H9 (cell line): Measurements from ENCODE around the gene PSPN. TPM values are rescaled to one million over a fixed set of nuclear protein-coding genes. Genes with fewer than 3 reads are reported as not detected.

Experiments
- DNase-seq: peaks from one replicate; pipeline ENCODE4 v3.0.0-alpha.2; 2017
- H2AFZ ChIP-seq: one replicate; pipeline ENCODE4 v1.6.1; 2013; ENCODE audit warnings: mild to moderate bottlenecking, low read length, control low read depth, moderate library complexity
- H2AK5ac ChIP-seq: 2 replicates; pipeline ENCODE4 v1.6.1; 2013; ENCODE audit warnings: low read length, control low read depth, mixed read lengths; ENCODE audit not compliant: insufficient read length
- H2BK120ac ChIP-seq: one replicate; pipeline ENCODE4 v1.6.1; 2013; ENCODE audit warnings: low read depth, mild to moderate bottlenecking, low read length, control low read depth, inconsistent platforms; ENCODE audit not compliant: poor library complexity, severe bottlenecking
- H2BK12ac ChIP-seq: 2 replicates; pipeline ENCODE4 v1.6.1; 2013; ENCODE audit warnings: low read length, control low read depth, mixed read lengths, low read depth; ENCODE audit not compliant: insufficient read length
- H2BK15ac ChIP-seq: 2 replicates; pipeline ENCODE4 v1.6.1; 2013; ENCODE audit warnings: low read depth, low read length, control low read depth
- H2BK20ac ChIP-seq: one replicate; pipeline ENCODE4 v1.6.1; 2013; ENCODE audit warnings: low read depth, mild to moderate bottlenecking, low read length, control low read depth, inconsistent platforms; ENCODE audit not compliant: poor library complexity, severe bottlenecking
- H2BK5ac ChIP-seq: 2 replicates; pipeline ENCODE4 v1.6.1; 2013; ENCODE audit warnings: low read length, control low read depth, mixed read lengths; ENCODE audit not compliant: insufficient read length
- H3K14ac ChIP-seq: 2 replicates; pipeline ENCODE4 v1.6.1; 2013; ENCODE audit warnings: low read length, control low read depth; ENCODE audit not compliant: insufficient read depth
- H3K18ac ChIP-seq: 2 replicates; pipeline ENCODE4 v1.6.1; 2013; ENCODE audit warnings: low read depth, mild to moderate bottlenecking, mixed read lengths, low read length, control low read depth; ENCODE audit not compliant: insufficient read length
- H3K23ac ChIP-seq: 2 replicates; pipeline ENCODE4 v1.6.1; 2013; ENCODE audit warnings: low read length, control low read depth, mixed read lengths, low read depth; ENCODE audit not compliant: insufficient read length
- H3K23me2 ChIP-seq: 2 replicates; pipeline ENCODE4 v1.6.1; 2013; ENCODE audit warnings: low read depth, mild to moderate bottlenecking, mixed read lengths, low read length, control low read depth; ENCODE audit not compliant: insufficient read length, poor library complexity, severe bottlenecking
- H3K27ac ChIP-seq: 2 replicates; pipeline ENCODE4 v1.5.1; 2013; ENCODE audit warnings: low read length, control low read depth, mixed read lengths, low read depth; ENCODE audit not compliant: insufficient read length
- H3K27me3 ChIP-seq: 2 replicates; pipeline ENCODE4 v1.6.1; 2013; ENCODE audit warnings: low read length, control low read depth, inconsistent platforms; ENCODE audit not compliant: insufficient read depth
- H3K4ac ChIP-seq: 2 replicates; pipeline ENCODE4 v1.6.1; 2013; ENCODE audit warnings: low read depth, mild to moderate bottlenecking, control low read depth, inconsistent platforms, low read length, moderate library complexity
- H3K4me1 ChIP-seq: 2 replicates; pipeline ENCODE4 v1.6.1; 2013; ENCODE audit warnings: low read length, control low read depth, inconsistent platforms; ENCODE audit not compliant: insufficient read depth
- H3K4me2 ChIP-seq: 2 replicates; pipeline ENCODE4 v1.6.1; 2013; ENCODE audit warnings: low read length, control low read depth, mixed read lengths; ENCODE audit not compliant: insufficient read length, insufficient read depth
- H3K56ac ChIP-seq: 2 replicates; pipeline ENCODE4 v1.6.1; 2013; ENCODE audit warnings: low read depth, mild to moderate bottlenecking, mixed read lengths, low read length, control low read depth; ENCODE audit not compliant: insufficient read length
- H3K79me1 ChIP-seq: 2 replicates; pipeline ENCODE4 v1.6.1; 2013; ENCODE audit warnings: low read depth, mild to moderate bottlenecking, moderate library complexity, low read length, control low read depth, inconsistent platforms; ENCODE audit not compliant: insufficient read depth, poor library complexity, severe bottlenecking
- H3K79me2 ChIP-seq: 2 replicates; pipeline ENCODE4 v1.6.1; 2013; ENCODE audit warnings: low read length, control low read depth, inconsistent platforms; ENCODE audit not compliant: insufficient read depth
- H3K9ac ChIP-seq: 2 replicates; pipeline ENCODE4 v1.6.1; 2013; ENCODE audit warnings: low read length, control low read depth, mixed read lengths; ENCODE audit not compliant: insufficient read length; ENCODE audit errors: extremely low read depth
- H3K9me3 ChIP-seq: one replicate; pipeline ENCODE4 v1.6.1; 2013; ENCODE audit warnings: low read depth, low read length, inconsistent platforms; ENCODE audit not compliant: control insufficient read depth
- H3T11ph ChIP-seq: one replicate; pipeline ENCODE4 v1.6.1; 2013; ENCODE audit warnings: mild to moderate bottlenecking, low read length, control low read depth, inconsistent platforms
- H4K20me1 ChIP-seq: one replicate; pipeline ENCODE4 v1.6.1; 2013; ENCODE audit not compliant: control insufficient read depth, insufficient read length, insufficient read depth
- H4K5ac ChIP-seq: 2 replicates; pipeline ENCODE4 v1.6.1; 2013; ENCODE audit warnings: low read depth, mild to moderate bottlenecking, mixed read lengths, low read length, control low read depth; ENCODE audit not compliant: insufficient read length
- H4K8ac ChIP-seq: replicated peaks from 2 replicates; pipeline ENCODE4 v1.6.1; 2013; ENCODE audit warnings: low read length, control low read depth, mixed read lengths, low read depth; ENCODE audit not compliant: insufficient read length
- H4K91ac ChIP-seq: 2 replicates; pipeline ENCODE4 v1.6.1; 2013; ENCODE audit warnings: low read depth, mild to moderate bottlenecking, moderate library complexity, mixed read lengths, low read length, control low read depth; ENCODE audit not compliant: insufficient read length
- H3K27ac Mint-ChIP-seq, 3 experiments: 2 replicates in 2 of 3; 3 replicates in 1 of 3; pipeline ENCODE4 v1.8.0; 2020 to 2021; ENCODE audit warnings: mixed read lengths in 3 of 3, mild to moderate bottlenecking in 1 of 3, moderate library complexity in 1 of 3
- H3K27me3 Mint-ChIP-seq: 2 replicates; pipeline ENCODE4 v1.8.0; 2021; ENCODE audit warnings: low read depth, mild to moderate bottlenecking, moderate library complexity, mixed read lengths
- H3K36me3 Mint-ChIP-seq, 3 experiments: 2 replicates in 2 of 3; 3 replicates in 1 of 3; pipeline ENCODE4 v1.8.0; 2020 to 2021; ENCODE audit warnings: low read depth in 3 of 3, mixed read lengths in 3 of 3; ENCODE audit not compliant: insufficient read depth in 1 of 3
- H3K4me1 Mint-ChIP-seq, 2 experiments: 2 replicates each; pipeline ENCODE4 v1.8.0; 2020; ENCODE audit warnings: mixed read lengths in 2 of 2
- H3K4me3 Mint-ChIP-seq, 2 experiments: 2 replicates in 1 of 2; 3 replicates in 1 of 2; pipeline ENCODE4 v1.8.0; 2020 to 2021; ENCODE audit warnings: mild to moderate bottlenecking in 2 of 2, mixed read lengths in 2 of 2, moderate library complexity in 1 of 2
- H3K9me3 Mint-ChIP-seq, 2 experiments: 2 replicates in 1 of 2; 3 replicates in 1 of 2; pipeline ENCODE4 v1.8.0; 2020; ENCODE audit warnings: mild to moderate bottlenecking in 2 of 2, mixed read lengths in 2 of 2, moderate library complexity in 1 of 2
- CTCF ChIP-seq: fragments of 200-600 bp; sonication (generic); conservative IDR thresholded peaks from 3 replicates; pipeline ENCODE4 v1.8.0; 2021; ENCODE audit warnings: antibody characterized with exemption, mild to moderate bottlenecking
- WGBS: extraction: QIAGEN DNeasy Blood & Tissue Kit; methylation state at CpG from one replicate; pipeline ENCODE4 v1.1.7; 2013; ENCODE audit warnings: missing lambda C conversion rate, low lambda C conversion rate, mixed read lengths; ENCODE audit not compliant: insufficient read length; ENCODE audit errors: extremely low coverage; 5-methylcytosine and 5-hydroxymethylcytosine counted together
- total RNA-seq: library from RNA; stranded (reverse); gene quantifications from 2 replicates; pipeline ENCODE4 v1.2.1, GENCODE V29; 2021

Gene PSPN
- total RNA-seq, 1 experiment from 2014 or later = 2.1 TPM

GRCh38 chr19:6406401-6406800 is 30.7 kb upstream of the PSPN start:
- no peaks in the 10 kb centered on the region for H3K4me1 Mint-ChIP-seq
- WGBS = no CpG with 5 or more reads among the region's 5 CpGs
- no peak overlapping the region for H2AK5ac ChIP-seq

More at GRCh38 chr19:6406401-6406800, 30.7 kb upstream of the PSPN start:
- H3K4me3 Mint-ChIP-seq = no peak overlapping the region
- H2AFZ ChIP-seq = no peak overlapping the region
- H3K27ac Mint-ChIP-seq = no peak overlapping the region
- H3K9ac ChIP-seq = no peak overlapping the region
- H2BK120ac ChIP-seq = no peak overlapping the region
- no peak overlapping the region for H2BK12ac ChIP-seq
- H3K36me3 Mint-ChIP-seq = no peaks in the 10 kb centered on the region
- no peak for DNase-seq
- no peak overlapping the region for H3K23ac ChIP-seq
- no peak overlapping the region for H3K56ac ChIP-seq
- H3K79me2 ChIP-seq = no peaks in the 10 kb centered on the region
- no peak overlapping the region for H4K5ac ChIP-seq
- H3K27me3 Mint-ChIP-seq = no peaks in the 10 kb centered on the region; the same call in 1 of the 2 replicates
- no peaks in the 10 kb centered on the region for H3K27me3 ChIP-seq
- no peak overlapping the region for H2BK15ac ChIP-seq
- H3K23me2 ChIP-seq = no peaks in the 10 kb centered on the region
- no peak overlapping the region for H3K4me2 ChIP-seq
- H4K20me1 ChIP-seq = no peaks in the 10 kb centered on the region
- H4K8ac ChIP-seq = no peak overlapping the region
- H3K9me3 ChIP-seq = no peaks in the 10 kb centered on the region
- no peak overlapping the region for H3K4ac ChIP-seq
- no peaks in the 10 kb centered on the region for H3K4me1 ChIP-seq
- H3K14ac ChIP-seq = no peak overlapping the region
- no peak overlapping the region for H2BK20ac ChIP-seq
- no peaks in the 10 kb centered on the region for H3K79me1 ChIP-seq
- H3T11ph ChIP-seq = no peak overlapping the region
- H3K18ac ChIP-seq = no peak overlapping the region
- H4K91ac ChIP-seq = no peak overlapping the region
- H3K27ac ChIP-seq = no peak overlapping the region
- no peak overlapping the region for H2BK5ac ChIP-seq
- H3K9me3 Mint-ChIP-seq = no peaks in the 10 kb centered on the region
- no peak for TF ChIP-seq CTCF
